GM18511 (cell line): ENCODE measurements around the gene ZNF439.
"Not testable (repeated sequence)": the region's sequence is repeated elsewhere in the genome, so short reads cannot be mapped to it uniquely, and the experiment has no call there.

Source experiments
- ATAC-seq: cut with Tn5 transposase; IDR thresholded peaks from one replicate; pipeline ENCODE4 v1.9.1; 2021; ENCODE audit warnings: mild to moderate bottlenecking, moderate library complexity; ENCODE audit not compliant: unreplicated experiment

Gene ZNF439

DNA sequence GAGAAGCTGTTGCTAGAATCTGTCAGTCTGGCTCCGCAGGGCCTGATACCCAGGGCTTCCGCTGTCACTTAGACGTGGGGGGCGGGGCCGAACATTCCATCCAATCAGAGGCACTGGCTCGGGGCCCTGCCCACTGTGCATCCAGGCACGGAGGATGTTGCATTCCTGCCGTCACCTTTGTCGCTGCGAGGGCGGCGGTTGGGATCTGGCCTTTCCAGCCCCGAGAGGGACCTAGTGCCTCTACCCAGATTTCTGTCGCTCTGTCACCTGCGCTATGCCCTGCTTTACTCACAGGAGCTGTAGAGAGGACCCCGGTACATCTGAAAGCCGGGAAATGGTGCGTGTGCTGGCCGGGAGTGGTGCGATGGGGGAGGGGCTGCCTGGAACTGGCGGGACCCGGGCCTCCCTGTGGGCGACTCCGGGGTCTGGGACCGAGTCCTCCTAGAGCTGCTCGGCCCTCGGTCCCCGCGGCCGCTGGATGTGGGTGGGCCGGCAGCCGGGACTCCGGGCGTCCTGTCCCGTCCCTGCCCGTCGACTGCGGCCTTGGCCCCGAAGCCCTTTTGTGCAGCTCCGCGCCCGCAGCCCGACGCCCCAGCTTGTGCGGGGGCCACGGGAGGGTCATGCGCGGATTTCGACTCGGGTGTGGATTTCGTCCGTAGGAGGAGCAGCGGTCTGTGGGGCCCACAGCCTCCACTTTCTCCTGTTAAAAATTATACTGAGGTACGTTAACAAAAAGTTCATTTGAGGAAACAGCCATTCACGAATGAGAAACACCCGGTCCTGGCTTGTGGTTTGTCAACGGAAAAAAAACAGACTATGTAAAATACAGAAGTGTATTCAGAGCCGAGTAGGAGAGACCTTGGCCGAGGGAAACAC, at the start of gene ZNF439:
Gene ZNF439 (plus strand): TSS at position 133 of the 876 bp plus-strand sequence. CDS start 142 bp downstream, at position 275.
- no peak for ATAC-seq

DNA sequence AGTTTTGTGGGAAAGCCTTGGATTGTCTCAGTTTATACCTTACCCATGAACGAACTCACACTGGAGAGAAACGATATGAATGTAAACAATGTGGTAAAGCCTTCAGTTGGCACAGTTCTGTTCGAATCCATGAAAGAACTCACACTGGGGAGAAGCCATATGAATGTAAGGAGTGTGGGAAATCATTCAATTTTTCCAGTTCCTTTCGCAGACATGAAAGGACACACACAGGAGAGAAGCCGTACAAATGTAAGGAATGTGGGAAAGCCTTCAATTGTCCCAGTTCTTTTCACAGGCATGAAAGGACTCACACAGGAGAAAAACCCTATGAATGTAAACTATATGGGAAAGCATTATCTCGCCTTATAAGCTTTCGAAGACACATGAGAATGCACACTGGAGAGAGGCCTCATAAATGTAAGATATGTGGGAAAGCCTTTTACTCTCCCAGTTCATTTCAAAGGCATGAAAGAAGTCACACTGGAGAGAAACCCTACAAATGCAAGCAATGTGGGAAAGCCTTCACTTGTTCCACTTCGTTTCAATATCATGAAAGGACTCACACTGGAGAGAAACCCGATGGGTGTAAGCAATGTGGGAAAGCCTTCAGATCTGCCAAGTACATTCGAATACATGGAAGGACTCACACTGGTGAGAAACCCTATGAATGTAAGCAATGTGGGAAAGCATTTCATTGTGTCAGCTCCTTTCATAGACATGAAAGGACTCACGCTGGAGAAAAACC, 42.0 kb upstream of the ZNF439 start:
- no peak for ATAC-seq

DNA sequence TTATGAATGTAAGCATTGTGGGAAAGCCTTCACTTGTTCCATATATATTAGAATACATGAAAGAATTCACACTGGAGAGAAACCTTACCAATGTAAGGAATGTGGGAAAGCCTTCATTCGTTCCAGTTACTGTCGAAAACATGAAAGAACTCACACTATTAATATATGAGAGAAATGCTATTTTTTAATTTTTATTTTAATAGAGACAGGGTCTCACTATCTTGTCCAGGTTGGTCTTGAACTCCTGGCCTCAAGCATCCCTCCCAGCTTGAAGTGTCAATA, 41.5 kb upstream of the ZNF439 start:
- no peak for ATAC-seq

DNA sequence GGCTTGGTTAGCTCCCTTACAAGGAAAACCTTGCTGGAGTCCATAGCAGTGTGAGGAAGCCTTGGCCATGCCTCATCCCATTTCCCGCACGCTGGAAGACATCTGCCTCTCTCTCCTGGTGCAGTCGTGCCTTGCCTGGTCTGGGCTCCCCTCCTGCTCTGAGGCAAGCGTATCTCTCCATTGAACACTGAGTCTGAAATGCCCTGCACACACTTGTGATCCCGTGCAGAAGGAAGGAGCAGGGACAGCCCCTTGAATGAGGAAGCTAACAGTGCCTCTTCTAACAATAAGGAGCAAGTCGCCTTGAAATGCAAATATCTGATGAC, 34.9 kb upstream of the ZNF439 start:
- ATAC-seq: peak; percentile 48

DNA sequence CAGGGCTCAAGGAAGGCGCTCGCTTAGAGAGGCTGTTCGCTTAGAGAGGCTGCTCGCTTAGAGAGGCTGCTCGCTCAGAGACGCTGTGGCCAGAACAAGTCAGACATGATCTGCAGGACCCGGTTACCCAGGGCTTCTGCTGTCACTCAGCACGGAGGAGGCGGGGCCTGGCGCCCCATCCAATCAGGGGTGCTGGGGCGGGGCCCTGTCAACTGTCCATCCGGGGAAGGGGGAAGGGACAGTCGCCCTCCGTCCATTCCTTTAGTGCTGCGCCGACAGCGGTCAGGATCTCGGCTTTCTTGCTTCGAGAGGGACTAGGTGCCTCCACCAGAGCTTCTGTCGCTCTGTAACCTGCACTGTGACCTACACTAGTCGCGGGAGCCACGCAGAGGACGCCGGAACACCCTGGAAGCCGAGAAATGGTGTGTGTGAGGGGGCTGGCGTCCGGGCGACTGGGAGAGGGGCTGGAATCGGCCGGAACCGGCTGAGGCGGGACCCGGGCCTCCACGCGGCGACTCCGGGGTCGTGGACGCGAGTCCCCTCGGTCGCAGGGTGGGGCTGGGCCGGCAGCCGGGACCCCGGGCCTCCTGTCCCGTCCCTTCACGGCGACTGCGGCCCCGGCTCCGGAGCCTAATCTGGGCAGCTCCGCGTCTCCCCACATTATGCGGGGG, 34.4 kb upstream of the ZNF439 start, which contains the start of gene ZNF440:
Gene ZNF440 (plus strand): TSS at position 245 of the 671 bp plus-strand sequence. CDS start 175 bp downstream, at position 420.
- peak; percentile 99 for ATAC-seq

DNA sequence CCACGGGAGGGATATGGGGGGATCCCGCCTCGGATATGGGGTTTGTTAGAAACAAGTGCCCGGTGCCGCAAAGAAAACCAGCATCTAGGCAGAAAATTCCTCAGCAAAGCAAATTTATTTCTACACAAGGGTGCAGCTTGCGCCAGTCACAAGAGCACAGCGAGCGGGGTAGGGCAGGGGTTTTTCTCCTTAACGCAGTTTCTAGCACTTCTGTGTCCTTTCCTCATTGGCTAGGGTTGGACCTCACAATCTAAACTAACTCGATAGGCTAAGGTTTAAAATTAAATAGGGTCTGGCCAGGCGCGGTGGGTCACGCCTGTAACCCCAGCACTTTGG, 33.9 kb upstream of the ZNF439 start:
- no peak for ATAC-seq

DNA sequence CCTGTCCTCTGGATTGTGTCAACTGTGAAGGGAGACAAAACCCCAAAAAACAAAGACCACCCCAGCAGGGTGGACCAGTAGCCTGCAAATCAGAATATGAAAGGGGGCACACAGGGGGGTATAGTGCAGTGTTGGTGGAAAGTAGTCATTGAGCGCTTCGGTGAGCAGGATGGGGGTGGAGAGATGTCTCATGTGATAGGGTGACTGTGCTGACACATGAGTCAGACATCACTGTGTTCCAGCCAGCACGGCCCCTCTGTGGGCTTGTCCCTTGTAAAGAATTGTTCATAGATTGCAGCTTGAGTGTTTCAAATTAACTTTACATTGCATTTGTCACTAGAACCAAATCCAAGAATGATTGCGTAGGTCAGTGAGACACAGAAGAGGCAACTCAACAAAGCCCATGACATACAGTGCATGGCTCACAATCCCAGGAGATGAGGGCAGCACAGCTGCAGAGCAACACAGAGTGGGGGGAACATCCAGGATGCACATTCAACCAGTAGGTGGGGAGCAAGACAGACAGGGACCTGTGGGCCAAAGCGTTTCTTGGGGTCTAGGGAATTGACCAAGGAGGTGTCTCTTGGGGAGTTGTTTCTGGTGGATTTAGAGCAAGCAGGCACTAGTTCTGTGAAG, 26.9 kb upstream of the ZNF439 start:
- ATAC-seq: no peak

DNA sequence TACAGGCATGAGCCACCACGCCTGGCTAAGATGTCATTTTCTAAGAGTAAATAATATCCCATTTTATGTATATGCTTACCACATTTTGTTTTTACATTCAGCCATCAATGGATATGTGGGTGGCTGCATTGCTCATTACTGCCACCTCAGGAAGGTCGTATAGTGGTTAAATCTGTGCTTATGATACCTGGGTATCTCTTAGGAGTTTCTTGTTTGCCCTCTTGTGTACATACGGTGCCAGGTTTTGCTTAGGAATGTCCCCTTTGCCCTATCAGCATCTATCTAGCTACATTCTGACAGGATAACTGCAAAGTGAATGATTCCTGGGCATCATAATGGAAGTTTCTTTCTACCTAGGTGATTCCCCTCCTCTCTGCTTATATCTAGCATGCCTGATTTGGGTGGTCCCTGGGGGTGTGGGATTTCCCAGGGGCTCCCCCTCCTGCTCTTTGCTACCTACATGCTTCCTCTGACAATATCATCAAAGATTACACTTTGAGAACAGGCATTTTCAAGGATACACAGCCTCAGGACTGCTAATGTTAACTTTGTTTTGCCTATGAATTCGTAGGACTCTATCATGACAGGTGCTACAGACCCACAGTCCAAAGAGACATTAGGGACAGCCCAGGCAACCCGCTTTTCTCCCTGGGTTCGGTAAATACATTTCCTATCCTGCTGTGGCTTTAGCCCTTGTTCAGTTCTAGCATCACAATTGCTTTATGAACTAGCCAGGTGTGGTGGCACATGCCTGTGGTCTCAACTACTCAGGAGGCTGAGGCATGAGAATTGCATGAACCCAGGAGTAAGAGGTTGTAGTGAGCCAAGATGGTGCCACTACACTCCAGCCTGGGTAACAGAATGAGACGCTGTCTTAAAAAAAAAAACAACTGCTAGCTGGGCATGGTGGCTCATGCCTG, 19.3 kb upstream of the ZNF439 start:
- not testable (repeated sequence) for ATAC-seq

DNA sequence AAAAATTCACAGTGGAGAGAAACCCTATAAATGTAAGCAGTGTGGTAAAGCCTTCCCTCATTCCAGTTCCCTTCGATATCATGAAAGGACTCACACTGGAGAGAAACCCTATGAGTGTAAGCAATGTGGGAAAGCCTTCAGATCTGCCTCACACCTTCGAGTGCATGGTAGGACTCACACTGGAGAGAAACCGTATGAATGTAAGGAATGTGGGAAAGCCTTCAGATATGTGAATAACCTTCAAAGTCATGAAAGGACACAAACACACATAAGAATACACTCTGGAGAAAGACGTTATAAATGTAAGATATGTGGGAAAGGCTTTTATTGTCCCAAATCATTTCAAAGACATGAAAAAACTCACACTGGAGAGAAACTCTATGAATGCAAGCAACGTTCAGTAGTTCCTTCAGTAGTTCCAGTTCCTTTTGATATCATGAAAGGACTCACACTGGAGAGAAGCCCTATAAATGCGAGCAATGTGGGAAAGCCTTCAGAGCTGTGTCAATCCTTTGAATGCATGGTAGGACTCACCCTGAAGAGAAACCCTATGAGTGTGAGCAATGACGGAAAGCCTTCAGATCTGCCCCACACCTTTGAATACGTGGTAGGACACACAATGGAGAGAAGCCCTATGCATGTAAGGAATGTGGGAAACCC, 16.1 kb upstream of the ZNF439 start:
- ATAC-seq: no peak

DNA sequence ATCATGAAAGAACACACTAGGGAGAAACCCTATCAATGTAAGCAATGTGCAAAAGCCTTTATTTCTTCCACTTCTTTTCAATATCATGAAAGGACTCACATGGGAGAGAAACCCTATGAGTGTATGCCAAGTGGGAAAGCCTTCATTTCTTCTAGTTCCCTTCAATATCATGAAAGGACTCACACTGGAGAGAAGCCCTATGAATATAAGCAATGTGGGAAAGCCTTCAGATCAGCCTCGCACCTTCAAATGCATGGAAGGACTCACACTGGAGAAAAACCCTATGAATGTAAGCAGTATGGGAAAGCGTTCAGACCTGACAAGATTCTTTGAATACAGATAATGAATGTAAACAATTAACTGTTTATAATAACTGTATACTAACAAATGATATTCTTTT, 15.0 kb upstream of the ZNF439 start:
- ATAC-seq: no peak

DNA sequence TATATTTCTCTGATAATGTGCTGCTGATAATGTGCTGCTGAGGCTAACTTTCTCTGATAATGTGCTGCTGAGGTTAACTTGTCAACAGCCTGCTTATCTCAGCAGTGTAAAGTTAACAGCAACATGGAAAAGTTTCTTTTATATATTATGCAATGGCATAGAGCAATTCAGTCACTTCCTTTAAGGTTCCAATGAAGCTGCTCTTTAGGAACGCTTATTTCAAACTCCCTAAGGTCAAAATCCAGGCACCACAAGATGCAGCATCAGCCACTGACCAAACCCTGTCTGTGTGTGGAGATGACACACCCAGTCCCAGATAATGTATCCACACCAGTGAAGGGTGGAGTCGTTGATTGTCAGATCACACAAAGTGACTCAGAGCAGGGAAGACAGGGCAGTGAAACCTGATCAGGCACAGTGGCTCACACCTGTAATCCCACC, 12.9 kb upstream of the ZNF439 start:
- ATAC-seq: not testable (repeated sequence)

DNA sequence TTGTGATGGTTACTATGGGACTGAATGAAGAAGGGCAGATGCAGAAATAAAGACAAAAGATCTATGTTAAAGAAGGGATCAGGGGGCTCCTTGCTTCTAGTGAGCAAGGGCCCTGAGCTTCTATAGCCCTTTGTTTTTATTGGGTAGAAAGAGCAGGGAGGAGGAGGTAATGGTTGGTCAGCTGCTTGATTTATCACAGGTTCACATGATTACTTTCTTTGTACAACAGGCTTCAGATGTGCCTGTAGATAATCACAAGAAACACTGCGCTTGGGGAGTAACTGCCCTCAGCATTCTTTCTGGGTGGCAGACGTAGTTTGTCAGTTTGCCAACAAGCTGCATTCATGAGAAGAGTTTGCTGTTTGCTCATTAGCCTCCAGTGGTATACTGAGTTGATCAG, 4.8 kb upstream of the ZNF439 start:
- no peak for ATAC-seq

DNA sequence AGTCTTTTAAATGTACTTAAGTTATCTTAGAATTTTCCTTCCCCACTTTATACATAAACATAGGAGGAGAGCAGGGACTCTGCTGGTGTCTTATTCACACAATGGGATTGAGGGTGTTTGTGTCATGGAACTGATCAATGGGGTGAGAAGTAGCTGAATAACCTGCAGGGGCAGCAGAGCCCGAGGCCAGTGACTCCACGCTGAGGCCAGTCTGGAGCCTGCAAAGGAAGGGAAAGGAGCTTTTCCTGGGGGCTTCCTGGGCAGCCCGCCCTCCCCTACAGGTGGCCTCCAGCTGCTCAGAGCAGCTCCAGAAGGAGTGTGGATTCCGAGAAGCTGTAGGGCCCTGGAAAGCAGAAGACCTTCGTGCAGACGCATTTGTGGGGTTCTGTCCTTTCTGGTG, 911 bp upstream of the ZNF439 start:
- ATAC-seq: not testable (repeated sequence)

DNA sequence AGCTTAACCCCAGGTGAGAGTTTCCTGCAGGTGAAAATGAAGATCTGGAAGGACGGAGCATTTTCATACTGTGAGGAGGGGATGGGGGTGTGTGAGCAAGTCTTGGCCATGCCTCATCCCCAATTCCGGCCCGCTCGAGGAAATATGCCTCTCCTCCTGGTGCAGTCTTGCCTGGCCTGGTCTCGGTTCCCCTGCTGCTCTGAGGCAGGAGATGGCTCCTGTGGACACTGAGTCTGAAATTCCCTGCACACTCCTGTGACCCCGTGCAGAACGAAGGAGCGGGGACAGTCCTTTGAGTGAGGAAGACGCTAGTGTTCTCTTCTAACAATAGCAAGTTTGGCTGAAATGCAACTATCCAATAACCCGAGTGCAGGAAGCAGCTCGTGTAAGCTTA, 329 bp upstream of the ZNF439 start:
- ATAC-seq: no peak

DNA sequence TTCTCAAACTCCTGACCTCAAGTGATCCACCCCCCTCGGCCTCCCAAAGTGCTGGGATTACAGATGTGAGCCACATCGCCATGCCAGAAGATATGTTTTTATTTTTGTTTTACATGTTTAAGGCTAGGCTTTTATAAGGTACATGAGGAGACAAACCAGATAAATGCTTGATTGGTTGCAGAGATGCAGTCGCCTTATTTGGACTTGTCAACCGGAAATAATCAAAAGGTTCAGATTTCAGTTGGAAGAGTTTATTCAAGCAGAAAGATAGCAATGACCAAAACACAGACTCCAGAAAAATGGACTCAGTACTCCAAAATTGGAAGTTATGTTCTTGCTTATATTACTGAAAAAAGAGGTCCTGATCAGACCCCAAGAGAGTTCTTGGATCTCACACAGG, 1.8 kb downstream of the ZNF439 start:
- ATAC-seq: not testable (repeated sequence)

DNA sequence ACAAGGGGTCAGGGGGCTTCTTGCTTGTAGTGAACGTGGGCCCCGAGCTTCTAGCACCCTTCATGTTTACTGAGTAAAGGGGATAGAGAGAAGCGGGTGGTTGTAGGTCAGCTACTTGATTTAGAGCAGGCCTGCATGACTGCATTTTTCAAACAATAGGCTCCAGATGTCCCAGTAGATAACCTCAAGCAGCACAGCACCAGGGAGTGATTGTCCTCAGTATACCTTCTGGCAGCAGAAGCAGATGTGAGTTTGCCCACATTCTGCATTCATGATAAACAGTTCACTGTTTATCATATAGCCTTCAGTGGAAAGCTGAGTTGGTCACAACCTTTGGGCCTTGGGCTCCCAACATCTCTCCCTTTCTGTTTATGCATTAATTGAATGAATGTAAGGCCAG, 4.8 kb downstream of the ZNF439 start:
- no peak for ATAC-seq

DNA sequence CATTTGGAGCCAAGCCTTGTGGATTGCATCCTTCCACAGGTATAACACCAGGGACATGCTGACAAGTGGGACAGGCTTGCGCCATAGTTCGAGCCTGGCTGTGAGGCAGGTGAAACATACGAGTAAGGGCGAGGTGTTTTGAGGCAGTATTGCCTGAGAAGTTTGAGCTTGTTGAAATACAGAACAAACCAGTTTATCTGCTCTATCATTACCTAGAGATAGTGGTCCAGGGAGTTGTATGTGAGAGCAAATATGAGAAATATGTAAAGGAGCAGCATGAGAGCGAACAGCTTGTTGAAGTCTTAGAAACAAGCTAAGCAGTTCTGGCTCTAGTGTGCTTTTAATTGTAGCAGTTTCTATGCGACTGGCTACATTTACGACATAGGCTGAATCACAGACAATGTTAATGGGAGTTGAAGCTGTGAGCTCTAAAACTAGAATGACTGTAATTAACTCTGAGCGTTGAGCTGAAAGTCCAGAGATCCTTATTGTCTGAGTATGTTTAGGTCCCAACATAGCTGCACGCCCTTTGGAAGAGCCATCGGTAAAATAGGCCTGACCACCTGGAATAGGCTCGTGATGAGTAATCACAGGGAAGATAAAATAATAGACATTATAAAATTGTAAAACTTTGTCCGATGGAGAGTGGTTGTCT, 8.2 kb downstream of the ZNF439 start:
- no peak for ATAC-seq

DNA sequence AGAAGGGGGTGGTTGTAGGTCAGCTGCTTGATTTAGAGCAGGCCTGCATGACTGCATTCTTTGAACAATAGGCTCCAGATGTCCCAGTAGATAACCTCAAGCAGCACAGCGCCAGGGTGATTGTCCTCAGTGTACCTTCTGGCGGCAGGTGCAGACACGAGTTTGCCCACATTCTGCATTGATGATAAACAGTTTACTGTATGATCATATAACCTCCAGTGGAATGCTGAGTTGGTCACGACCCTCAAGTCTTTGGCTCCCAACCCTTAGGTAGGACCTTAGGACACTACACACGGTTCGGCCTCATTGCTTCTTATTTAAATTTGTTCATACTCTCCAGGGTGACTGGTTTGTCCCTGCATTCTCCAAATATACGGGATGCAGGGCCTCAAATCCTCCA, 12.2 kb downstream of the ZNF439 start:
- no peak for ATAC-seq

DNA sequence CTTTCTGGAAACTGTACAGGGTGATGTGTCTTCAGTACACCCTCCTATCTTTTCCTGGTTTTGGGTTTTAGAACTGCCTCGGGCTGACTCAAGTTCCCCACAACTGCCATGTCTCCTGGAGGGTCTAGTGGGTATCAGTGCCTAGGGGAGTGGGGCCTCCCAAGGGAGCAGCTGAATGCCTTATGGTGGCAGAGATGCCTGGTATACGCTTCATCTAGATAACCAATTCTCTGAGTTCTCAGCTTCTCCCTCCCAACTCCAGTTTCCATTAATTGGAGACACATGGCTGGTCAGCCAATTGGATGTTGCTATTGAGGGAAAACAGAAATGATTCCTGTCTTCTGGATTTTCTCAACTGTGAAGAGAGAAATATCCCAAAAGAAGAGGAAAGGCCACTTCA, 12.8 kb downstream of the ZNF439 start:
- ATAC-seq: no peak
